Measurements from ENCODE around the gene GH2. TPM values are rescaled to one million over a fixed set of nuclear protein-coding genes. Genes with fewer than 3 reads are reported as not detected.
A peak's percentile ranks its signal among the peaks of the same experiment; 100 is the strongest.

GH2 gene
- total RNA-seq, 2 experiments from 2014 or later = not detected

DNA sequence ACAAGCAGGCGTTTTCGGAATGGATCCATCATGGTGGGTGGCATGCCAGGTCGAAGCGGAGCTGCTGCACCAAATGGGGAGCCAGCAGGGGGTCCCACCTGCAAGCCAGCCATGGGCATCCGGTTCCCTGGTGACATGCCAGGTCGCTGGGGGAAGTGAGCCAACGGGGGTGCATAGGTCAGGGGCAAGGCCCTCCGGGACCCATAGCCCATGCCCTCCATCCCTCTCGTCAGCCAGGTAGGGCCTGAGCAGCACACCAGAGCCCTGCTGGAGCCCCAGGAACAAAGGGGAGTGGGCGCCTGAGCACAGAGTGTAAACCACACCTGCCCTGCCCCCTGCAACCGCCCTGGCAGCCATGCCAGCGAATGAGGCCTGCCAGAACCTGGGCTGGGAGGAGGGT is 44.3 kb downstream of the GH2 start:
- H3K36me3 Mint-ChIP-seq (ENCODE audit: low read depth) = peaks cover 34% of the 10 kb centered on the region
- CTCF ChIA-PET = interaction anchor here (0.8 to 1.4 kb wide), 4 partner anchors 10 to 412 kb away, joined by 3 read pairs; partner anchors contain the start of gene PSMC5
- TF ChIP-seq, protein P1, sequence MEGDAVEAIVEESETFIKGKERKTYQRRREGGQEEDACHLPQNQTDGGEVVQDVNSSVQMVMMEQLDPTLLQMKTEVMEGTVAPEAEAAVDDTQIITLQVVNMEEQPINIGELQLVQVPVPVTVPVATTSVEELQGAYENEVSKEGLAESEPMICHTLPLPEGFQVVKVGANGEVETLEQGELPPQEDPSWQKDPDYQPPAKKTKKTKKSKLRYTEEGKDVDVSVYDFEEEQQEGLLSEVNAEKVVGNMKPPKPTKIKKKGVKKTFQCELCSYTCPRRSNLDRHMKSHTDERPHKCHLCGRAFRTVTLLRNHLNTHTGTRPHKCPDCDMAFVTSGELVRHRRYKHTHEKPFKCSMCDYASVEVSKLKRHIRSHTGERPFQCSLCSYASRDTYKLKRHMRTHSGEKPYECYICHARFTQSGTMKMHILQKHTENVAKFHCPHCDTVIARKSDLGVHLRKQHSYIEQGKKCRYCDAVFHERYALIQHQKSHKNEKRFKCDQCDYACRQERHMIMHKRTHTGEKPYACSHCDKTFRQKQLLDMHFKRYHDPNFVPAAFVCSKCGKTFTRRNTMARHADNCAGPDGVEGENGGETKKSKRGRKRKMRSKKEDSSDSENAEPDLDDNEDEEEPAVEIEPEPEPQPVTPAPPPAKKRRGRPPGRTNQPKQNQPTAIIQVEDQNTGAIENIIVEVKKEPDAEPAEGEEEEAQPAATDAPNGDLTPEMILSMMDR (IDR thresholded peaks at IDR 0.05) = no peak
- ATAC-seq = no peak
- POLR2A ChIA-PET = interaction anchor here (0.9 to 7.8 kb wide), 2 partner anchors 9 to 137 kb away, joined by 3 to 188 read pairs; partner anchors contain the start of genes FTSJ3 and PSMC5
- H3K27me3 Mint-ChIP-seq = no peaks in the 10 kb centered on the region
- peaks cover 28% of the 10 kb centered on the region for H3K4me1 Mint-ChIP-seq (ENCODE audit: low read depth)
- DNase-seq = no peak
- no peaks in the 10 kb centered on the region for H3K9me3 Mint-ChIP-seq
- no peak overlapping the region for H3K27ac Mint-ChIP-seq
- H3K4me3 Mint-ChIP-seq = no peak overlapping the region
- intact Hi-C loops (cut with micrococcal nuclease) = no loop called here

DNA sequence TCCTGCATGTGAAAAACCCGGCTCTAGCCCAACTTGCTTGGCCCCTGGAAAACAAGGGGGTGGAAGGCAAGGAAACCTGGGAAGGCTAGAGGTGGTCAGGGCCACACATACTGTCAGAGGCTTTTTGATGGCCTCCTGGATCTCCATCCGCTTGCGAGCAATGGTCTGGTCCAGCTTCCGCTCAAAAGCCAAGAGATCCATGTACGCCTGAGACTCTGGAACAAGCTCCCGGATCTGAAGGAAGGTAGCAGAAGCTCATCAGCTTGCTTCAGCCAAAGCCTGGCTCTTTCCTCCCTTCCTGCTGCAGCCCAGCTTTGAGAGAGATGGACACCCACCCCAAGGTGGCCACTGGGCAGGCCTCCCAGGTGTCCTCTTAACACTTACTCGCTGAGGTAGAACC is 44.9 kb downstream of the GH2 start:
- ChIA-PET POLR2A (interaction anchor here (1.0 to 7.8 kb wide), 2 partner anchors 8 to 308 kb away, joined by 3 to 188 read pairs; partner anchors contain the start of genes FTSJ3 and PSMC5), CTCF (interaction anchor here (0.8 to 1.1 kb wide), 3 partner anchors 9 to 411 kb away, joined by 3 read pairs; partner anchors contain the start of gene PSMC5)
- intact Hi-C loops (cut with micrococcal nuclease) = no loop called here
- no peak overlapping the region for H3K27ac Mint-ChIP-seq
- TF ChIP-seq, protein P1 (IDR thresholded peaks at IDR 0.05) = no peak
- DNase-seq = no peak
- no peaks in the 10 kb centered on the region for H3K9me3 Mint-ChIP-seq
- no peaks in the 10 kb centered on the region for H3K27me3 Mint-ChIP-seq
- H3K4me3 Mint-ChIP-seq = no peak overlapping the region
- ATAC-seq = no peak
- peaks cover 40% of the 10 kb centered on the region for H3K36me3 Mint-ChIP-seq (ENCODE audit: low read depth)
- H3K4me1 Mint-ChIP-seq (ENCODE audit: low read depth) = peaks cover 33% of the 10 kb centered on the region

DNA sequence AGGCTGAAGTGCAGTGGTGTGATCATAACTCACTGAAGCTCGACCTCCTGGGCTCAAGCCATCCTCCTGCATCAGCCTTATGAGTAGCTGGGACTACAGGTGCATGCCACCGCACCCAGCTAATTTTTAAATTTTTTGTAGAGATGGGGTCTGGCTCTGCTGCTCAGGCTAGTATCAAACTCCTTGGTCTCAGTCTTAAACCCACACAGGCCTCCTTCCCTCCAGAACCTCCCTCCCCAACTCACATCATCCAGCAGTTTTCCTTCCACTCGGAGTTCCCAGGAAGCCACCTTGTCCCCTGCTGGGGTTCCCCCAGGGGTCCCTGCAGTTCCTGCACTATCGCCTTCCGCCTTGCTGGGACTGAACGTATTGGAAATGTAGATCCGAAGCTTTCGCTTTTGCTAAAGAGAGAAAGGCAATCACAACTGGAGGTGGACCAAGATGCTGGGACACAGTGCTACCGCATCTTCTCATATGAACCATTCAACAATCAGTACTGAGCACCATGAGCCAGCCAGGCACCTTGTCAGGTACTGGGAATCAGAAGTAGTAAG is 46.5 kb downstream of the GH2 start:
- no peaks in the 10 kb centered on the region for H3K9me3 Mint-ChIP-seq
- H3K27me3 Mint-ChIP-seq = no peaks in the 10 kb centered on the region
- ChIA-PET CTCF (interaction anchor here (0.6 to 4.0 kb wide), 10 partner anchors 8 to 137 kb away, joined by 3 to 15 read pairs (median 5); no protein-coding TSS in a partner anchor), POLR2A (interaction anchor here (0.7 to 6.6 kb wide), 7 partner anchors 9 to 311 kb away, joined by 3 to 66 read pairs (median 3); no protein-coding TSS in a partner anchor)
- no peak overlapping the region for H3K4me3 Mint-ChIP-seq
- peaks cover 50% of the 10 kb centered on the region for H3K36me3 Mint-ChIP-seq (ENCODE audit: low read depth)
- H3K4me1 Mint-ChIP-seq (ENCODE audit: low read depth) = peaks cover 41% of the 10 kb centered on the region
- intact Hi-C loops (cut with micrococcal nuclease) = no loop called here
- no peak for ATAC-seq
- H3K27ac Mint-ChIP-seq = peak overlapping the region; percentile 14
- TF ChIP-seq, protein P1 (IDR thresholded peaks at IDR 0.05) = no peak
- no peak for DNase-seq

DNA sequence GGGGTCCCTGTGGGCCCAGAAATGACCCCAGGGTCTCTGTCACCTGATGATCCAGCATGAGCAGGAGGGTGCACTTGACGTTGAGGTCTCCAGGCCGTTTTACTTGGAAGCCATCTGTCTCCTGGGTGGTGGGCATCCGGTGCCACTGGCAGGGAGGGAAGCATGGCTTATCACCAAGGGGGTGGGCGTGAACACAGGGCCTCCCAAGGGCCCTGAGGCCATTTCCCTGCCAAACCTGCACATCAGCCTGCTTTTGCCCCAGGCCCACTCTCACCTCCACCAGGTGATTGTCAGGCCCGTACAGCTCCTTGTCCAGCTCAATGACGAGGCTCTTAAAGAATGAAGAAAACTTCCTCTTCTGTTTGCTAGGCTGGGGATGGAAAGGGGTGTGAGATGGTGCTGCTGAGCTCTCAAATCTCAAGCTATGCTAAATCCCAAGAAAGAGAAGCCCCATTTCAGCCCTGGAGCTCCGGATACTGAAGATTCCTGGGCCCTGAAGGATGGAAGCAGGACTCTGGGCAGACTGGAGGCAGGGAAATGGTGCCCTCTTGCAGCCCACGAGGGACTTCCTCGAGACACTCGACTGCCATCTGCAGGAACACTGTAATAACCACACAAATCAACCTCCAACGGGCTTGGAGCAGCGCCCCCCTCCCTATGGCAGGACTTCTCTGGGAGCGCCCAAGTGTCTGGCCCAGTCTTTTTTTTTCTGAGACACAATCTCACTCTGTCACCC is 47.1 kb downstream of the GH2 start:
- intact Hi-C loops (cut with micrococcal nuclease) = loop anchor here (5.0 kb wide), 1 partner anchor 137 kb away; no protein-coding TSS in a partner anchor
- peak overlapping the region; percentile 69 for H3K27ac Mint-ChIP-seq
- CTCF ChIA-PET = interaction anchor here (0.7 to 4.0 kb wide), 16 partner anchors 9 to 171 kb away, joined by 3 to 15 read pairs (median 4); partner anchors contain the start of gene CCDC47
- H3K9me3 Mint-ChIP-seq = no peaks in the 10 kb centered on the region
- DNase-seq (peak; percentile 61), ATAC-seq (peak; percentile 83)
- H3K4me3 Mint-ChIP-seq = no peak overlapping the region
- H3K36me3 Mint-ChIP-seq (ENCODE audit: low read depth) = peaks cover 56% of the 10 kb centered on the region
- H3K4me1 Mint-ChIP-seq (ENCODE audit: low read depth) = peaks cover 47% of the 10 kb centered on the region
- no peaks in the 10 kb centered on the region for H3K27me3 Mint-ChIP-seq
- POLR2A ChIA-PET = interaction anchor here (0.6 to 11.6 kb wide), 9 partner anchors 5 to 312 kb away, joined by 3 to 188 read pairs (median 3); partner anchors contain the start of gene SMARCD2
- TF ChIP-seq, protein P1 (IDR thresholded peaks at IDR 0.05) = peak; percentile 58

Data from activated CD8-positive, alpha-beta T cell treated with anti-CD3 and anti-CD28 coated beads for 36 hours (primary cell).